SIG-M5 treated with dmso at 0.1 percent for 504 hours (cell line): Measurements from ENCODE around the gene GRM1.
A peak's percentile ranks its signal among the peaks of the same experiment; 100 is the strongest.

ENCODE experiments used
- DNase-seq: peaks from one replicate; lab custom pipeline; 2025; ENCODE audit not compliant: unreplicated experiment; lab: John Stamatoyannopoulos, UW

The GRM1 gene

DNA sequence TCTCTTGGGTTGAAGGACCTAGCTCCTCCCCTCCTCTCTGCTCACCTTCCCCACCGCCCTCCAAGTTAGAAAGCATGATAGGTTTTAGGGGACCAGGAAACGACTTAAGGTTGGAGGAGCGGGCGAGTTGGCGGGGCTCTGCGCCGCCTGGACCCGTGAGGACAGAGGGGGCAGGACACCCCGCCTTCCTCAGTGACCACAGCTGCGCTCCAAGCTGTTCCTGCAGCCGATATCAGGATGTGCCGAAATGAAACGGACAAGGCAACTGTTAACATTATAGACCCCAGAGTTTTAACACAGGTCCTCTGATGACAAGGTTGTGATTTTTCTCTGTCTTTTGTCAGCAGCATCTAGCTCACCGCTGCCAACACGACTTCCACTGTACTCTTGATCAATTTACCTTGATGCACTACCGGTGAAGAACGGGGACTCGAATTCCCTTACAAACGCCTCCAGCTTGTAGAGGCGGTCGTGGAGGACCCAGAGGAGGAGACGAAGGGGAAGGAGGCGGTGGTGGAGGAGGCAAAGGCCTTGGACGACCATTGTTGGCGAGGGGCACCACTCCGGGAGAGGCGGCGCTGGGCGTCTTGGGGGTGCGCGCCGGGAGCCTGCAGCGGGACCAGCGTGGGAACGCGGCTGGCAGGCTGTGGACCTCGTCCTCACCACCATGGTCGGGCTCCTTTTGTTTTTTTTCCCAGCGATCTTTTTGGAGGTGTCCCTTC lies at the start of gene GRM1:
GRM1 (plus strand) TSS at position 212 of the 722 bp plus-strand sequence; CDS start at position 668, 456 bp downstream.
- no peak for DNase-seq

DNA sequence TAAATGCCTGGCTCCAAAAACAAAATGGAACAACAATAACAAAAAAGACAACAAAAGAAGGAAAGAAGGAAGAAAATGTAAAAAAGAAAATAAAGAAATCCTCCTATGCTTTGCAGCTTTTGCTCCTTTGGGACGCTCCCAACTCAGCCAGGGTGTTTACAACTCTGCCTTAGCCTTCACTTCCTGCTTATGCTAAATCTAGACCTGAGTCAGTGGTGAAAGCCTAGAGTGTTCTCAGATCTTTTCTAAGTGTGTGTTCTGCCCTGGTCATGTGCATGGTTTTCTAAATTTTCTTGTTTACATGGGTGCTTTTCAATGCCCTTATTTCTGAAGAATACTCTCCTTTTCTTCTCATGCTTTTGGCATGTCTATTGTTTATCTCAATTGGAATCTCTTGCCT lies 19.5 kb upstream of the GRM1 start:
- DNase-seq, result no peak

DNA sequence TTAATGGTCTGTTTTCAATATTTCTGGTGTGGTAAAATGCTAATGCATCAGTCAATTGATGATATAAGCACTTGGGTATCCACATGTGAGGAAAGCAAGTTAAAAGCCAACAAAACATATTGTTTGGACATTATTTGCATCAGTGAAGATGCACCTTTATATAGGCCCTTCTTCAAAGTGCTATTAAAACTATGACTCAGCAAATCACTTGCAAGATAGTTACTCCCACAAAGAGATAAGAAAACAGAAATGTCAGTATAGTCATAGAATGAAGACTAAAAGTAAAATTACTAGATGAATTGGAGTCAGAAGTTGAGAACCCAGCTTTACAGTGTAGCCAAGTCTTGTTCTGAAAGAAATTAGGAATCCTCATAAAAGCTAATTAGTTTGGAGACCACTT lies 14.6 kb upstream of the GRM1 start:
- DNase-seq, result no peak

DNA sequence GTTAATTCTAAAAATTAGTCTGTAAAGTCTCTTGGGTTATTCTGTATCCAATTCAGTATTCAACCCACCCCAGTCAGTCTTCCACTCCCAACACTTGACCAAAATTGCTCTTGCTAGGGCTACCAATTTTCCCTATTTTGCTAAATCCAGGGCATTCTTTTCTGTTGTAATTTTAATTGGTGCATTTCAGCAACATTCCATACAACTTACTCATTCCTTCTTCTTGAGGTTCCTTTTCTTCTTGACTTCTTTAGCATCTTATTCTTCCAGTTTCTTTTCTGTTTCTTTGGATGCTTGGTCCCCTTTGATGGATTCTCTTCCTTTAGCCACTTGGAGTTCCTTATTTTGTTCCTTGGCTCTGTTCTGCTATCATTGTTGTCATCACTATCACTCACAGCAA lies 11.2 kb upstream of the GRM1 start:
- no peak for DNase-seq

DNA sequence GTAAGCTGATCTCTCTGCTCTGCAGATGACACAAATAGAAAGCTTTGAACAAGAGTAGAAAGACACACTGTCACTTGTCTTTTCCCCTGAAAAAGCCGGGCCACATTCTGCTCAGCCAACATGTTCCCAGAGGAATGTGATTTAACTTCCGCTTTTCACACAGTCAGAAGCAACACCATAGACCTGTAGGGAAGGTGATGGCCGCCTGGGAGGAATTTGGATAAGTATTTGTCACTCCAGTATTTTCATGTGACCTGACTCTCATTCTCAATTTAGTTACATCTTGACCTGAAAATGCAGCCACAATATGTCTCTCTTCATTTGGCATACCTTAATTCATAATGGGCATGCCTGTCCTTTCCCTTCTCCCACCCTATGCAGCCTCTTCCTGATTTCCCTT lies 2.0 kb upstream of the GRM1 start:
- no peak for DNase-seq

DNA sequence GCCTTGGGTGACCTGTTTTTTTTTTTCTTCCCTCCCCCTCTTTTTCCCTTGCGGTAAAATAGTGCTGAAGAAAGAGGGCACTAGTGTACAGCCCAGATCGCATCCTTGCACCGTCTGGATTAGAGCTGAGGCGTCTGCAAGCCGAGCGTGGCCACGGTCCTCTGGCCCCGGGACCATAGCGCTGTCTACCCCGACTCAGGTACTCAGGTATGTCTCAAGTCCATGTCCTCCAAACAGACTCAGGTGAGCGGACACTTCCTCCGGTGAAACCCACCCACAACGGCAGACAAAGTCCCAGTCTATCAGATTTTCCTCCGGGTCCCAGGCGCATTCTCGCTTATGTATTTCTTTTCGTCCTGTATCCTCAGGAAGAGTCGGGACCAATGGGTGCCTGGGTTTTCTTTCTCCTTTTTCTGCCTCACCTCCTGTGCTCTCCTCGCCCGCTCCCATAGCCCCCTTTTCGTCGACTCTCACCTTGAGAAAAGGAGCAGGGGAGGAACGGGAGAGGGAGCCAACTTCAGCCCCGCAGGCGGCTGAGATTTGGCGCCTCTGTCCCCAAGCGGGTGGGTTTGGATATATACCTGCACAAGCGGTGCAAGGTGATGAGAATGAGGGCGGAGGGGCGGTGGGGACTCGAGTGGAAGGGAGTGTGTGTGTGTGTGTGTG lies 1.1 kb upstream of the GRM1 start:
- DNase-seq, result no peak

DNA sequence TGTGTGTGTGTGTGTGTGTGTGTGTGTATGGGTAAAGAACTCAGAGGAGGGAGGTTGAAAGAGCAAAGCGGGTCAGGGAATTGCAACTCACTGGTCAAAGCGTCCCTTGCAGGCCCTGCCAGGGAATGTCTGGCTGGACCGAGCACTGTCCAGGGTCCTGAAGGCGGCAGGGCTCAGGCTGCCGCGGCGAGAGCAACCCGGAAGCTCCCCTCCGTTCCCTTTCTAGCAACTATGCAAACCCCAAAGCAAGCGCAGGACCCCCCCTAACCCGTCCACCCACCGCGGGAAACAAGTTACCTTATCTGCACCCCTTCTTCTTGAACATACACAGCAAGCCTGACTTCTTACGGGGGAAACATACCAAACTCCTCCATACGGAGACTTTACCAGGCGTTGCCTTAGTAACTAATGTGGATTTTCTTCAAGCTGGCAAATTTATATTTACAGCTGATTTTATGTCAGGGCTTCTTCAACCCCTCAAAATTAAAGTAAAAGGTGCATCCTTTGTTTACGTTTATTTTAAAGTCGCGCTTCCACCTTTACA lies 538 bp upstream of the GRM1 start:
- peak; percentile 3 for DNase-seq

DNA sequence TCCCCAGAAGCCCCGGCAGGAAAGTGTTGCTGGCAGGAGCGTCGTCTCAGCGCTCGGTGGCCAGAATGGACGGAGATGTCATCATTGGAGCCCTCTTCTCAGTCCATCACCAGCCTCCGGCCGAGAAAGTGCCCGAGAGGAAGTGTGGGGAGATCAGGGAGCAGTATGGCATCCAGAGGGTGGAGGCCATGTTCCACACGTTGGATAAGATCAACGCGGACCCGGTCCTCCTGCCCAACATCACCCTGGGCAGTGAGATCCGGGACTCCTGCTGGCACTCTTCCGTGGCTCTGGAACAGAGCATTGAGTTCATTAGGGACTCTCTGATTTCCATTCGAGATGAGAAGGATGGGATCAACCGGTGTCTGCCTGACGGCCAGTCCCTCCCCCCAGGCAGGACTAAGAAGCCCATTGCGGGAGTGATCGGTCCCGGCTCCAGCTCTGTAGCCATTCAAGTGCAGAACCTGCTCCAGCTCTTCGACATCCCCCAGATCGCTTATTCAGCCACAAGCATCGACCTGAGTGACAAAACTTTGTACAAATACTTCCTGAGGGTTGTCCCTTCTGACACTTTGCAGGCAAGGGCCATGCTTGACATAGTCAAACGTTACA lies 817 bp downstream of the GRM1 start:
- DNase-seq, result no peak

DNA sequence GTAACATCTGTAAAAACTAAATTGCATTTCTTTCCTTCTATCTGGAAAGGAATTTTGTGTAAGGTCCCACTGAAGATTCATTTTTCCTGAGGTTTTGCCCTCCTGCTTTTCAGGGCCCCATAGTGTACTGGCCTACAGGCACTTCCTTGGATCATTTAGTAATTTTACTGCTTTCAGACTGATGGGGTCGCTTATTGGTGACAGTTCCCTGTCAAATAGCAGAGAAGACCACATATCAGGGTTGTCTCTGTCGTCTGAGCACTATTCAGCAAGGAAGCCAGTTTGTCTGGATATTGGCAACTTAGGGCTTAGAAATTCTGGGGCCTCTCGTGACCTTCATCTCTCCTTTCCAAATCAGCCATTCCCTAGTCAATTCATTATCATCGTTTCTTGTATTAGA lies 3.5 kb downstream of the GRM1 start:
- no peak for DNase-seq

DNA sequence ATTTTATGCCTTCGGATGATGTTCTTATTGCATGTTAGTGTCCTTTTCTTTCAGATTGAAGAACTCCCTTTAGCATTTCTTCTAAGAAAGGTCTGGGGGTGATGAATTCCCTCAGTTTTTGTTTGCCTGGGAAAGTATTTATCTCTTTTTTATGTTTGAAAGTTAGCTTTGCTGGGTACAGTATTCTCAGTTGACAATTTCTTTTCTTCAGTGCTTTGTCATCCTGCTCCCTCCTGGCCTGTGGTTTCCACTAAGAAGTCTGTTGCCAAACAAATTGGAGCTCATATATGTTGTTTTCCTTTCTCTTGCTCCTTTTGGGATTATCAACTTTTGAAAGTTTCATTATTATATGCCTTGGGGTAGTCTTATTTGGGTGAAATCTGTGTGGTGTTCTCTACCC lies 11.5 kb downstream of the GRM1 start:
- no peak for DNase-seq

DNA sequence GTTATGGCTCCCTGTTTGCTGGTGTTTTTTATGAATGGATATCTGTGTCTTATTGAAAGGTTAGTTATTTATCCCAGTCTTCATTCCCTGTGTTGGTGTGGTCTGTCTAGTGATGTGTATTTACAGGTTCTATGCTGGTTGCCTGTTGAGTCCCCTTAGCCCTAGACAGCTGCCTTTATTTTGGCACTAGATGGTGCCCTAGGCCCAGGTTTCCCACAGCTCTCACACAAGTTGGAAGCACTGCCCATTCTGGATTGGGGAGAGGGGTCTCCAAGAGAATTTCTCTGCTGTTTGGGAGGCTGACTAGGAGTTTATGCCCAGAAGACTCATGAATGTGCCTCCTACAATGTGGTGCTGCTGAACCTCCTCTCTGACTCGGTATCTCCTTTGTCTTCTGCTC lies 12.4 kb downstream of the GRM1 start:
- peak; percentile 2 for DNase-seq

DNA sequence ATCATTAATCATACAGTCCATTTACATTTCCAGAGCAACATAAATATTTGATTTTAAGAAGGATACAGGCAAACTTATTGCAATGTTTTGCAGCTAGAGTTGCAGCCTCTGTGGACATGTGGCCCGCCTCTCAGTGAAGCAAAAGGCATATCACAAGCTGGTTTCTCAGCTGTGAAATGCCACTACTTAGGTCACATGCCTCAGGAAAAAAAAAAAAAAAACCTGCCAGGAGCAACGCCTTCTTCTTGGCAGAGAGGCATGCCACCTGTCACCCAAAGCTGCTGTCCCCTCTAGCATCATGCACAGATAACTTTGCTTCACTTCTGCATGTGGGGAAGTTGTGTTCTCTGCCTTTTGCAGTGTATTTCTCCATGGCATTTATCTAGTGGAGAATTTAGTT lies 18.5 kb downstream of the GRM1 start:
- no peak for DNase-seq

DNA sequence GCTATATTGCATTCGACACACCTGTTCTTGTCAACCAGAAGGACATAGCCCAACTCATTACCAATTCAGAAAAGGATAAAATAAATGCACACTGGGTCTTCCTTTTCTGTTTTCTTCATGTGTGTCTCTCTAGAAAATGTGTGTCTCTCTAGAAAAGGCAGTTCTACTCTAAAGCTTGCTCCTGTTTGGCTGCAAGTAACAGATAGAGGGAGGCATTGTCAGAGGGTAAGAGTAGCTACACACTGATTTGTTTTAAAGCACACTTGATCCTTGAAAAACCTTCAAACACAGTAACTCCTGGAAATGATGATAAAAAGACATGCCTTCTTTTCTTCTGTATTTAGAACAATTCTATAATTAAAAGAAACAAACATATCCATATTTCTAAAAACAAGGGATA lies 21.3 kb downstream of the GRM1 start:
- no peak for DNase-seq

DNA sequence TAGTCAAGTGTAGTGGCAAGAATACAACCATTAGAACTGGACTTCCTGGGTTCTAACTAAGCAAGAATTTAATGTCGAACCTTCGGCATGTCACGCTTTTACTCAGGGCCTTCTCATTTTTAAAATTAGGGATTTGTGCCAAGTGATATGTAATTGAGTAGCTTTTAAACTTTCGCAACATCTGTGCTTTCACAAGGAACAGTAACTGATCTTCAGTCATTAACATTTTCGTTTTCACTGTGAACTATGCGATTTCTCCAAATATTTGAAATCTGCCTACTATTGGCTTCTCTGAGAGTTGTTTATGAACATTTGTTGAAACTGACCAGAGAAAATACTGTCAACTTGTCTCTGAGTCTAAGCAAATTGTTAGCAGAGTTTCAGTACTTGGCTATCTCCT lies 27.6 kb downstream of the GRM1 start:
- no peak for DNase-seq

DNA sequence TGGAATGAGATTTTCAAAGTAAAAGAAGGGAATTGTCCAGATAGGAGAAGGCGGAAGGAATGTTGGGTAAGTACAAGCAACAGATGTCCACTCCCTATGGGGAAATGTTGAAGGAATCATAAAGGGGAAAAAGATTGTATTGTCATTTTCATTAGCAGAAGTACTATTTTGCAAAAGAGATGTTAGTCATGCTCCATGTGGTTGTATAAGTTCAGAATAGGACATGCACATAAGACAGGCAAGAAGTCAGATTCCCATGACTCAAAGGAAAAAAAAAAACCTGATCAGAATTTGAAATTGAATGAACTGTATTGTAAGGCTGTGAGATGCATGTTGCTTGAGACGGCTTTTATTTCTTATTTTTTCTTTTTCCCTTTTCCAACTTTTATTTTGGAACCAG lies 36.8 kb downstream of the GRM1 start:
- no peak for DNase-seq

DNA sequence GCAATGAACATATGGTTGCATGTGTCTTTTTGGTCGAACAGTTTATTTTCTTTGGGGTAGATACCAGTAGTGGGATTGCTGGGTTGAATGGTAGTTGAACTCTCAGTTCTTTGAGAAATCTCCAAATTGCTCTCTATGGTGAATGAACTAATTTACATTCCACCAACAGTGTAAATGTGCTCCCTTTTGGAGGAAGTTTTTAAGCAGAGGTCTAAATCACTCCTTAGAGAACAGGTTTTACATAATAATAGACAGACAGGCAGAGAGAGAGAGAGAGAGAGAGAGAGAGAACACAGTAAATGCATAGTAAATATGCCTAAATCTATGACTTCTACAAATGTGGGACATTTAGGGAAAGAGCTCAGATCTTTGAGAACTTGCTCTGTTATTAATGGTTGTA lies 37.6 kb downstream of the GRM1 start:
- DNase-seq, result no peak

DNA sequence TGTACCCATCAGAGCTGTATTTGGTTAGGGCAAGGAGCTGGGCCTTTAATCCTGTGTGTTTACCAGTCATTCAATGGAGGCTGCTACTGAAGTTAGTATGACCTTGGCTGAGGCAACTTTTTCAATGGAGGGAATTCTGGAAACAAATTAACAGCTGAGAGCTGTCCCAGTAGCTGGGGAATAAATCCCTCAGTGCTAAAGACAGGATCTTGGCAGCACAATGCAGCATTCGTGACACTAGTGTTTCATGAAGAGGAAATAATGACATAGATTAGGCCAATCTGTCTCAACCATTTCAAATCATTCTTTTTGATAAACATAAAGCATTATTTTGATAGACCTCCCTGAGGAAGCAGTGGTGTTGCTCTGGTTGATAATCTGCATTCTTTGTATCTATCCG lies 42.9 kb downstream of the GRM1 start:
- DNase-seq, result no peak

DNA sequence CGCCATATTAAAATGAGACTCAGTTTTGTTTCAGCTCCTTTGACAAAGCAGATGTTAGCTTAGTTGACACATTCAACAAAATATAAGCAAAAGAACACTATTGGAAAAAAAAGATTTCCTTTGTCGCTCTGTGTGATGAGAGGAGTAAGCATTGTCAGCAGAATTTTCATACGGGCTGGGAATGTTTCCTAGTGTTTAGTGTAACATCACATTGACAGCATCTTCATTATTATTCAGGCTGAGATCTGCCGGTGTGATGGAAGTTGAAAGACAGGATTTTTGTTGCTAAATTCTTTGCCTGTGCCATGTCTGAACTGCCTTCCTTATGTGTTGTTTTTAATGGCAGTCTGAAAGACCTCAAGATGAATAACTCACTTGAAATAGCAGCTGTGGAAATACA lies 49.1 kb downstream of the GRM1 start:
- DNase-seq, result no peak

DNA sequence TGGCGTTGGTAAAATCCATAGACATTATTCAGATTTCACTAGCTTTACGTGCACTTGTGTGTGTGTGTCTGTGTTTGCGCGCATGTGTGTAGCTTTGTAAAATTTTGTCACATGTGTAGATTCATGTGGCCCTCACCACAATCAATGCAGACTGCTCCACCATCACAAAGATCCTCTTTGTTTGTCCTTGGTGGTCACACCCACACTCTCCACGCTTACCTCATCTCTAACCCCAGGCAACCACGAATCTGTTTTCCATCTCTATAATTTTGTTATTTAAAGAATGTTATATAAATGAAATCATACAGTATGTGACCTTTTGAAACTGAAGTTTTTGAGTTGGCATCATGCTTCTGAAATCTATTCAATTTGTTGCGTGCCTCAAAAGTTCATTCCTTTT lies 58.5 kb downstream of the GRM1 start:
- no peak for DNase-seq

DNA sequence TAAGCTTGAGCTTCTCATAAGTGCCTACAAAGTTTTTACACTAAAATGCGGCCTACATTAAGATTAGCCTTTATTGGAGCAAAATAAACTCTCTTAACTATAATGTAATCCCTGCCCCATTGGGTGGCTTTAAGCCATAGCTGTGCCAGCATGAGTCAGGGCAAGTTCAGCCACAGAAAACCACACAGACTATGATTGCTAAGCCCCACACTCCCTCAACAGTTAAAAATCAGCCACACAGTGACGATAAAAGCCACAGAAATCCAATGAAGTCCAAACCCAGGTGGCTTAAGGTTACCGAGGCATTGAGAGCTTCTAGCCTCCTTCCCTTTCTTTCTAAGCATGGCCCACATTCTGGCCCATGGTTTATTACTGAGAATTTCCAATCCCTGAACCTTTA lies 61.6 kb downstream of the GRM1 start:
- no peak for DNase-seq

DNA sequence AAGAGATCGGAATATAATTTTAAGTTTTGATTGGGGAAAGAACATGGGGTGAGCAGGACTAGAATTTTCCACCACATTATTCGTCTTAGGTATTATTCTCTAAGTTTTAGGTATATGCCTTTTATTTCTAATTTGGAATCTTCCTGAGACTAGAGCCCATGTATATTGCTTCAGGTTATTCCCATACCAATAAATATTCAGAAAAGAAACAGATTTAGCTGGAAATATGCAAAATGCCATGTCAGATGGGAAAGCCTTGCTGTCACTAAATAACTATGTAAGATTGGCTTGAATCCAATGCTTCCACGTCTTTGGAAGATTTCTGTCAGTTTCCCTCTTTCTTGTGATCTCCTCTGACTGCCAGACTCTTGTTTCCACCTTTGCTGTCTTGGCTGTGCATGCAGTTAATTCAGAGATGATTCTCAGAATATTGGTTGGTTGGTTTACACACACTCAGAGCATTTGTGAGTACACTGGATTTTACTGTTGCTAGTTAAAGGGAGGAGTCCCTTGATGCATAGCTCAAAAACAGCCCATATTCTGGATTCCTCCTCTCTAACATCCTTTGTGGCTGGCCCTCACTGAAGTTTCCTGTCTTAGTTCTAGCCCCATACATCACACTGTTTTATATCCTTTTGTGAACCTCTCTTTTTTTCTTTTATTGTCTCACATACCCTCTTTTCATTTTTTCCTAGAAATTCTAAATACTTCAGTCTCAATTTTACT lies 64.3 kb downstream of the GRM1 start:
- DNase-seq, result no peak

DNA sequence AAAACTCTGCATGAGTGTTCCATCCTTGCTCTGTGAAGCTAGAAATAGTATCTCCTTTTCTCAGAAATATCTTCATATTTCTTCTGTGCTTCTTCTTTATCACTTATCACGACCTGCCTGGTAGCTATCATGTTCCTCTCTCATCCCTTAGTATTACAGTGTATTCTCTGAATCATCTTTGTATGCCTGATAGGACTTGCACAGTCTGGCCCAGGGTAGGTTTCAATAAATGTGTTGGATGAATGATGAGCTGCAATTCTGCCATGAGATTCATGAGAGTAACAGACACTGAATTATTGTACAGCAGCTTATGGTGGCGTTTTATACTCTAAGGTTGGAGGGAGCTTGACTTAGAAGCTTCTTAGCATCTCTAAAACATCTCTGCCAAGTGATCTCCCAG lies 66.6 kb downstream of the GRM1 start:
- no peak for DNase-seq
